ENCODE measurements around the gene STT3B. TPM values are rescaled to one million over a fixed set of nuclear protein-coding genes. Genes with fewer than 3 reads are reported as not detected.

Gene STT3B
- total RNA-seq, 2 donors from 2014 or later: 126 to 199 TPM

GRCh38 chr3:31648286-31648968, 115.7 kb downstream of the STT3B start:
- Histone ChIP-seq H3K27me3 (ENCODE audit: control insufficient read depth, insufficient read depth, low read length, poor library complexity, severe bottlenecking) (no peaks in the 10 kb centered on the region), H3K9me3 (ENCODE audit: control insufficient read depth, low read length) (peaks cover 91% of the 10 kb centered on the region), H3K36me3 (ENCODE audit: control insufficient read depth, insufficient read depth, low read length) (peaks cover 64% of the 10 kb centered on the region), H3K4me3 (ENCODE audit: low read length) (peak overlapping the region; percentile 65), H3K9ac (ENCODE audit: extremely low read depth, low read length, poor library complexity, severe bottlenecking) (no peak overlapping the region), H3K27ac (ENCODE audit: low read depth, low read length) (no peak overlapping the region), H3K4me1 (ENCODE audit: control insufficient read depth, insufficient read depth, low read length) (no peaks in the 10 kb centered on the region)
- no peaks in the 10 kb centered on the region for H3K27me3 Mint-ChIP-seq (ENCODE audit: insufficient read depth)
- H3K9me3 Mint-ChIP-seq: peaks cover 69% of the 10 kb centered on the region
- no peak for TF ChIP-seq CTCF (conservative IDR thresholded peaks at IDR 0.05)
- DNase-seq: no peak
- peaks cover 2% of the 10 kb centered on the region for H3K4me1 Mint-ChIP-seq
- no peak overlapping the region for H3K4me3 Mint-ChIP-seq
- no peak overlapping the region for H3K27ac Mint-ChIP-seq
- WGBS, 2 experiments (ENCODE audit: insufficient coverage in 1 of 2, insufficient read length in 1 of 2): 92 to 100% methylated on average over 1 to 4 of the region's 4 CpGs
- H3K36me3 Mint-ChIP-seq (ENCODE audit: low read depth): peaks cover 77% of the 10 kb centered on the region

GRCh38 chr3:31652296-31652695, 119.6 kb downstream of the STT3B start:
- Mint-ChIP-seq H3K27ac (no peak overlapping the region), H3K27me3 (ENCODE audit: insufficient read depth) (no peaks in the 10 kb centered on the region), H3K4me1 (no peaks in the 10 kb centered on the region), H3K36me3 (ENCODE audit: low read depth) (peaks cover 65% of the 10 kb centered on the region), H3K4me3 (no peak overlapping the region), H3K9me3 (peaks cover 98% of the 10 kb centered on the region)
- Histone ChIP-seq H3K9ac (ENCODE audit: extremely low read depth, low read length, poor library complexity, severe bottlenecking) (no peak overlapping the region), H3K27ac (ENCODE audit: low read depth, low read length) (no peak overlapping the region), H3K36me3 (ENCODE audit: control insufficient read depth, insufficient read depth, low read length) (peaks cover 31% of the 10 kb centered on the region), H3K9me3 (ENCODE audit: control insufficient read depth, low read length) (peaks cover 100% of the 10 kb centered on the region), H3K4me3 (ENCODE audit: low read length) (no peak overlapping the region), H3K4me1 (ENCODE audit: control insufficient read depth, insufficient read depth, low read length) (no peaks in the 10 kb centered on the region), H3K27me3 (ENCODE audit: control insufficient read depth, insufficient read depth, low read length, poor library complexity, severe bottlenecking) (no peaks in the 10 kb centered on the region)
- DNase-seq: no peak
- TF ChIP-seq CTCF (conservative IDR thresholded peaks at IDR 0.05): no peak

GRCh38 chr3:31653464-31653863, 120.7 kb downstream of the STT3B start:
- peaks cover 19% of the 10 kb centered on the region for H3K36me3 ChIP-seq (ENCODE audit: control insufficient read depth, insufficient read depth, low read length)
- H3K4me1 ChIP-seq (ENCODE audit: control insufficient read depth, insufficient read depth, low read length): no peaks in the 10 kb centered on the region
- no peaks in the 10 kb centered on the region for H3K4me1 Mint-ChIP-seq
- peaks cover 98% of the 10 kb centered on the region for H3K9me3 ChIP-seq (ENCODE audit: control insufficient read depth, low read length)
- no peaks in the 10 kb centered on the region for H3K27me3 Mint-ChIP-seq (ENCODE audit: insufficient read depth)
- TF ChIP-seq CTCF (conservative IDR thresholded peaks at IDR 0.05): no peak
- no peak overlapping the region for H3K27ac Mint-ChIP-seq
- H3K4me3 Mint-ChIP-seq: no peak overlapping the region
- H3K9me3 Mint-ChIP-seq: peaks cover 95% of the 10 kb centered on the region
- no peaks in the 10 kb centered on the region for H3K27me3 ChIP-seq (ENCODE audit: control insufficient read depth, insufficient read depth, low read length, poor library complexity, severe bottlenecking)
- 94% methylated on average over 1 of the region's 1 CpG; no CpG with 5 or more reads in 1 of the 2 experiments for WGBS, 2 experiments (ENCODE audit: insufficient coverage in 1 of 2, insufficient read length in 1 of 2)
- no peak overlapping the region for H3K4me3 ChIP-seq (ENCODE audit: low read length)
- DNase-seq: no peak
- no peak overlapping the region for H3K27ac ChIP-seq (ENCODE audit: low read depth, low read length)
- no peak overlapping the region for H3K9ac ChIP-seq (ENCODE audit: extremely low read depth, low read length, poor library complexity, severe bottlenecking)
- peaks cover 63% of the 10 kb centered on the region for H3K36me3 Mint-ChIP-seq (ENCODE audit: low read depth)
